Chondrocyte (in vitro differentiated cells): ENCODE results near the gene CNTFR. TPM values are rescaled to one million over a fixed set of nuclear protein-coding genes. Genes with fewer than 3 reads are reported as not detected.
A peak's percentile ranks its signal among the peaks of the same experiment; 100 is the strongest.

Experiments
- DNase-seq: peaks from one replicate; pipeline ENCODE4 v3.0.0; 2021; ENCODE audit warnings: mixed read lengths, low spot score
- H3K27ac Mint-ChIP-seq: one replicate; pipeline ENCODE4 v1.8.0; 2021; ENCODE audit warnings: mild to moderate bottlenecking, moderate library complexity, mixed read lengths; ENCODE audit not compliant: unreplicated experiment
- H3K27me3 Mint-ChIP-seq: 2 replicates; pipeline ENCODE4 v1.8.0; 2021; ENCODE audit warnings: low read depth, mixed read lengths
- H3K36me3 Mint-ChIP-seq: 2 replicates; pipeline ENCODE4 v1.8.0; 2021; ENCODE audit warnings: low read depth, mixed read lengths
- H3K4me1 Mint-ChIP-seq: 2 replicates; pipeline ENCODE4 v1.8.0; 2021; ENCODE audit warnings: low read depth, mild to moderate bottlenecking, mixed read lengths
- H3K4me3 Mint-ChIP-seq: one replicate; pipeline ENCODE4 v1.8.0; 2021; ENCODE audit warnings: mild to moderate bottlenecking, moderate library complexity, mixed read lengths; ENCODE audit not compliant: unreplicated experiment
- H3K9me3 Mint-ChIP-seq: 2 replicates; pipeline ENCODE4 v1.8.0; 2021; ENCODE audit warnings: low read depth, mixed read lengths
- CTCF ChIP-seq: fragments of 200-600 bp; sonication (generic); IDR thresholded peaks from 2 replicates; pipeline ENCODE4 v1.5.0; 2021; ENCODE audit warnings: antibody characterized with exemption, mild to moderate bottlenecking, moderate library complexity
- total RNA-seq: library from RNA; stranded (reverse); gene quantifications from 3 replicates; pipeline ENCODE4 v1.2.1, GENCODE V29; 2021

CNTFR gene
- total RNA-seq, 1 donor from 2014 or later: 0.12 TPM

GRCh38 chr9:34563262-34563661 lies 26.3 kb downstream of the CNTFR start:
- peaks cover 27% of the 10 kb centered on the region for H3K27me3 Mint-ChIP-seq
- no peak overlapping the region for H3K27ac Mint-ChIP-seq
- H3K9me3 Mint-ChIP-seq: peaks cover 3% of the 10 kb centered on the region
- DNase-seq: no peak
- H3K4me3 Mint-ChIP-seq: no peak overlapping the region
- TF ChIP-seq CTCF: no peak
- H3K36me3 Mint-ChIP-seq: peaks cover 5% of the 10 kb centered on the region
- H3K4me1 Mint-ChIP-seq: peaks cover 24% of the 10 kb centered on the region

- H3K4me3 Mint-ChIP-seq: no peak overlapping the region
- peaks cover 3% of the 10 kb centered on the region for H3K9me3 Mint-ChIP-seq
- peaks cover 24% of the 10 kb centered on the region for H3K27me3 Mint-ChIP-seq
- peak; percentile 73 for TF ChIP-seq CTCF
- no peak overlapping the region for H3K27ac Mint-ChIP-seq
- DNase-seq: no peak
- peaks cover 5% of the 10 kb centered on the region for H3K36me3 Mint-ChIP-seq
- H3K4me1 Mint-ChIP-seq: peaks cover 24% of the 10 kb centered on the region
Measured at GRCh38 chr9:34562135-34562745, 27.3 kb downstream of the CNTFR start.

GRCh38 chr9:34560599-34561214 lies 28.8 kb downstream of the CNTFR start:
- peaks cover 24% of the 10 kb centered on the region for H3K4me1 Mint-ChIP-seq
- TF ChIP-seq CTCF: no peak
- peaks cover 20% of the 10 kb centered on the region for H3K27me3 Mint-ChIP-seq
- H3K9me3 Mint-ChIP-seq: peaks cover 3% of the 10 kb centered on the region
- peak; percentile 58 for DNase-seq
- H3K36me3 Mint-ChIP-seq: peaks cover 5% of the 10 kb centered on the region
- no peak overlapping the region for H3K27ac Mint-ChIP-seq
- no peak overlapping the region for H3K4me3 Mint-ChIP-seq

GRCh38 chr9:34559624-34560455 lies 29.7 kb downstream of the CNTFR start:
- H3K27ac Mint-ChIP-seq: peak overlapping the region; percentile 53
- H3K4me3 Mint-ChIP-seq: peak overlapping the region; percentile 11
- peaks cover 3% of the 10 kb centered on the region for H3K9me3 Mint-ChIP-seq
- TF ChIP-seq CTCF: no peak
- DNase-seq: peak; percentile 81
- H3K36me3 Mint-ChIP-seq: peaks cover 5% of the 10 kb centered on the region
- peaks cover 25% of the 10 kb centered on the region for H3K4me1 Mint-ChIP-seq
- H3K27me3 Mint-ChIP-seq: peaks cover 17% of the 10 kb centered on the region

GRCh38 chr9:34558919-34559623 lies 30.5 kb downstream of the CNTFR start:
- Mint-ChIP-seq H3K4me3 (no peak overlapping the region), H3K9me3 (peaks cover 3% of the 10 kb centered on the region), H3K4me1 (peaks cover 31% of the 10 kb centered on the region), H3K27ac (peak overlapping the region; percentile 33), H3K27me3 (peaks cover 14% of the 10 kb centered on the region), H3K36me3 (peaks cover 5% of the 10 kb centered on the region)
- peak; percentile 50 for DNase-seq
- no peak for TF ChIP-seq CTCF
